HG02763 (cell line): ENCODE measurements around the gene ATP11C.

Experiments
- ATAC-seq: cut with Tn5 transposase; IDR thresholded peaks from one replicate; pipeline ENCODE4 v1.9.1; 2021; ENCODE audit warnings: mild to moderate bottlenecking, moderate library complexity; ENCODE audit not compliant: unreplicated experiment

ATP11C gene

GRCh38 chrX:139815771-139816170, 117.1 kb downstream of the ATP11C start:
- no peak for ATAC-seq

- no peak for ATAC-seq
These were observed 120.8 kb downstream of the ATP11C start for GRCh38 chrX:139811942-139812629.

- ATAC-seq: no peak
These were observed 128.4 kb downstream of the ATP11C start for GRCh38 chrX:139804482-139804881.

GRCh38 chrX:139803224-139803623, 129.6 kb downstream of the ATP11C start:
- ATAC-seq: no peak

GRCh38 chrX:139802048-139802447, 130.8 kb downstream of the ATP11C start:
- ATAC-seq: no peak

- no peak for ATAC-seq
These were observed 131.4 kb downstream of the ATP11C start for GRCh38 chrX:139801397-139801813.

- no peak for ATAC-seq
These were observed 134.2 kb downstream of the ATP11C start for GRCh38 chrX:139798701-139799100.

- peak; percentile 97 for ATAC-seq
These were observed 137.7 kb downstream of the ATP11C start for GRCh38 chrX:139795196-139795595.

GRCh38 chrX:139787601-139788000, 145.3 kb downstream of the ATP11C start:
- no peak for ATAC-seq

- ATAC-seq: peak; percentile 90
These were observed 148.0 kb downstream of the ATP11C start for GRCh38 chrX:139784807-139785206.

- ATAC-seq: no peak
These were observed 148.9 kb downstream of the ATP11C start for GRCh38 chrX:139783959-139784358.

- no peak for ATAC-seq
These were observed 149.8 kb downstream of the ATP11C start for GRCh38 chrX:139783030-139783429.

- no peak for ATAC-seq
These were observed 156.3 kb downstream of the ATP11C start for GRCh38 chrX:139776599-139776998.

GRCh38 chrX:139770366-139770765, 162.5 kb downstream of the ATP11C start:
- no peak for ATAC-seq

GRCh38 chrX:139766545-139766983, 166.3 kb downstream of the ATP11C start:
- ATAC-seq: peak; percentile 48

GRCh38 chrX:139762400-139763183, 170.3 kb downstream of the ATP11C start:
- ATAC-seq: peak; percentile 44

GRCh38 chrX:139759637-139760036, 173.2 kb downstream of the ATP11C start:
- ATAC-seq: no peak

GRCh38 chrX:139758809-139759208, 174.0 kb downstream of the ATP11C start:
- ATAC-seq: no peak

GRCh38 chrX:139758250-139758649, 174.6 kb downstream of the ATP11C start:
- no peak for ATAC-seq

GRCh38 chrX:139751053-139751452, 181.8 kb downstream of the ATP11C start:
- no peak for ATAC-seq

GRCh38 chrX:139750390-139750789, 182.5 kb downstream of the ATP11C start:
- ATAC-seq: no peak

- ATAC-seq: peak; percentile 80
These were observed 193.7 kb downstream of the ATP11C start for GRCh38 chrX:139739138-139739537.
